Measurements from ENCODE around the gene PCP2. TPM values are rescaled to one million over a fixed set of nuclear protein-coding genes. Genes with fewer than 3 reads are reported as not detected.

The PCP2 gene
- total RNA-seq, 1 donor from 2014 or later, result 1.0 TPM

GRCh38 chr19:7676376-7676775, 42.9 kb upstream of the PCP2 start:
- TF ChIP-seq, protein P1, sequence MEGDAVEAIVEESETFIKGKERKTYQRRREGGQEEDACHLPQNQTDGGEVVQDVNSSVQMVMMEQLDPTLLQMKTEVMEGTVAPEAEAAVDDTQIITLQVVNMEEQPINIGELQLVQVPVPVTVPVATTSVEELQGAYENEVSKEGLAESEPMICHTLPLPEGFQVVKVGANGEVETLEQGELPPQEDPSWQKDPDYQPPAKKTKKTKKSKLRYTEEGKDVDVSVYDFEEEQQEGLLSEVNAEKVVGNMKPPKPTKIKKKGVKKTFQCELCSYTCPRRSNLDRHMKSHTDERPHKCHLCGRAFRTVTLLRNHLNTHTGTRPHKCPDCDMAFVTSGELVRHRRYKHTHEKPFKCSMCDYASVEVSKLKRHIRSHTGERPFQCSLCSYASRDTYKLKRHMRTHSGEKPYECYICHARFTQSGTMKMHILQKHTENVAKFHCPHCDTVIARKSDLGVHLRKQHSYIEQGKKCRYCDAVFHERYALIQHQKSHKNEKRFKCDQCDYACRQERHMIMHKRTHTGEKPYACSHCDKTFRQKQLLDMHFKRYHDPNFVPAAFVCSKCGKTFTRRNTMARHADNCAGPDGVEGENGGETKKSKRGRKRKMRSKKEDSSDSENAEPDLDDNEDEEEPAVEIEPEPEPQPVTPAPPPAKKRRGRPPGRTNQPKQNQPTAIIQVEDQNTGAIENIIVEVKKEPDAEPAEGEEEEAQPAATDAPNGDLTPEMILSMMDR (conservative IDR thresholded peaks at IDR 0.05), result no peak
- peaks cover 6% of the 10 kb centered on the region for H3K4me1 Mint-ChIP-seq (ENCODE audit: unreplicated experiment)
- H3K9me3 Mint-ChIP-seq, result peaks cover 7% of the 10 kb centered on the region
- no peak overlapping the region for H3K4me3 Mint-ChIP-seq
- no peak for DNase-seq (ENCODE audit: extremely low spot score, unreplicated experiment)
- H3K27ac Mint-ChIP-seq, result no peak overlapping the region
- H3K36me3 Mint-ChIP-seq, result no peaks in the 10 kb centered on the region
- peaks cover 60% of the 10 kb centered on the region for H3K27me3 Mint-ChIP-seq

DNA sequence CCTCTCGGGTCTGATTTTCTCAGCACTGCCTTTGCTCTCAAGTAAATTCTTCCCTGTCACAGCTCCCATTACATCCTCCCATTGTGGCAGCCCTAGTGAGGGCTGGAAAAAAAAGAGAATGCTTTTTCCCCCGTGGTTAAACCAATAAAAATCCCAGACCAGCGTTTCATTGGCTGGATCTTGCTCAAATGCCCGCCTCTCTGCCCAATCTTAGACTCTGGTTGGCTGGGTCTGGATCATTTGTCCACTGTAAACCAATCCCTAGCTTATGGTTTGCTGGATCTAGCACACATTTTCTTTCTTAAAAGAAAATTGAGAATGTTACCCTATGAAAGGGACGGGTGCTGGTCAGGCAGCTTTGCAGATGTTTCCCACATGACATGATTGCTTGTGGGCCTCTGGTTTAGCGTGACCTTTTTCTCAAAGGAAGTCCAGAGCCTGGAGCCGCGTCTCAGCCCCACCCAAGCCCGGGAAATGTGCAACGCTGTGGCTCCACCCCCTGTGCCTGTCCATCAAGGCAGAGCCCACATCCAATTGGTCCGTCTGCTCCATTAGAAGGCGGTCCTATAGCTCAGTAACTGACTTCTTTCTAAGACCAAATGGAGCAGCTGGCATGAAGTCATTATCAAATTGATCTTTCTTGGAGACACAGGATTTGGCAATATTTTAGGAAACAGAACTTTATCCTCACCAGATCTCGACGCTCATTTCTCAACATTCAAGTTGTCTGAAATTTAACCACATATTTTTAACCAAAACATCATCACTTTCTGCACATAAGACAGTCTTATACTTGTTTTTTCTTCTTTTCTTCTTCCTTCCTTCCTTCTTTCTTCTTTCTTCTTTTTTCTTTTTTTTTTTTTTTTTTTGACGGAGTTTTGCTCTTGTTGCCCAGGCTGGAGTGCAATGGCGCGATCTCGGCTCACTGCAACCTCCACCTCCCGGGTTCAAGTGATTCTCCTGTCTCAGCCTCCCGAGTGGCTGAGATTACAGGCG, 40.8 kb upstream of the PCP2 start:
- Mint-ChIP-seq H3K4me3 (no peak overlapping the region), H3K36me3 (no peaks in the 10 kb centered on the region), H3K27ac (no peak overlapping the region), H3K4me1 (ENCODE audit: unreplicated experiment) (peaks cover 2% of the 10 kb centered on the region), H3K9me3 (peaks cover 7% of the 10 kb centered on the region), H3K27me3 (peaks cover 74% of the 10 kb centered on the region)
- TF ChIP-seq, protein P1 (conservative IDR thresholded peaks at IDR 0.05), result no peak
- DNase-seq (ENCODE audit: extremely low spot score, unreplicated experiment), result no peak

- DNase-seq (ENCODE audit: extremely low spot score, unreplicated experiment), result no peak
- H3K27me3 Mint-ChIP-seq, result peaks cover 68% of the 10 kb centered on the region
- peaks cover 7% of the 10 kb centered on the region for H3K9me3 Mint-ChIP-seq
- TF ChIP-seq, protein P1 (conservative IDR thresholded peaks at IDR 0.05), result no peak
- H3K4me3 Mint-ChIP-seq, result no peak overlapping the region
- no peaks in the 10 kb centered on the region for H3K36me3 Mint-ChIP-seq
- no peaks in the 10 kb centered on the region for H3K4me1 Mint-ChIP-seq (ENCODE audit: unreplicated experiment)
- no peak overlapping the region for H3K27ac Mint-ChIP-seq
These were observed 39.0 kb upstream of the PCP2 start for GRCh38 chr19:7672522-7672921.

GRCh38 chr19:7670790-7671189, 37.3 kb upstream of the PCP2 start:
- Mint-ChIP-seq H3K4me1 (ENCODE audit: unreplicated experiment) (no peaks in the 10 kb centered on the region), H3K27me3 (peaks cover 60% of the 10 kb centered on the region), H3K36me3 (no peaks in the 10 kb centered on the region), H3K27ac (no peak overlapping the region), H3K4me3 (peak overlapping the region; percentile 72), H3K9me3 (peaks cover 7% of the 10 kb centered on the region)
- TF ChIP-seq, protein P1 (conservative IDR thresholded peaks at IDR 0.05), result no peak
- no peak for DNase-seq (ENCODE audit: extremely low spot score, unreplicated experiment)

DNA sequence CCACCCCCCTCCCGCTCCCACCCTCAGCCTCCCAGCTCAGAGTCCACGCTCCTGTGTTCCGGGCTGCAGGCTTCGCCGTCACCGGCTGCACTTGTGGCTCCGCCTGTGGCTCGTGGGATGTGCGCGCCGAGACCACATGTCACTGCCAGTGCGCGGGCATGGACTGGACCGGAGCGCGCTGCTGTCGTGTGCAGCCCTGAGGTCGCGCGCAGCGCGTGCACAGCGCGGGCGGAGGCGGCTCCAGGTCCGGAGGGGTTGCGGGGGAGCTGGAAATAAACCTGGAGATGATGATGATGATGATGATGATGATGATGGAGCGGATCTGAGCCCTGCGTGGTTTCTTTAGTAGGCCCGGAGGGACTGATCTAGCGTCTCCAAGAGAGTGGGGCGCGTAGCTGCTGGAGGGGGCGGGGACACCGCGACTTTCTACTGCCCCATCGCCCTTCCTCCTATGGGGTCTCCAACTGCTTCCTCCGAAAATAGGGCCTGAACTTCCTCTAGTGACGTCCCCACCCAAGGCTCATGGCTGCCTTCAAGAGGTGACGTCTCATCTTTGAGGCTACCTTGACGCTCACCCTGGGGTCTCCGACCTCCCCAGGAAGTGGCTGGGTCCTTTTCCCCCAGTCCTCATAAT, 36.7 kb upstream of the PCP2 start:
- H3K4me1 Mint-ChIP-seq (ENCODE audit: unreplicated experiment), result no peaks in the 10 kb centered on the region
- peak overlapping the region; percentile 72 for H3K4me3 Mint-ChIP-seq
- TF ChIP-seq, protein P1 (conservative IDR thresholded peaks at IDR 0.05), result no peak
- no peaks in the 10 kb centered on the region for H3K36me3 Mint-ChIP-seq
- DNase-seq (ENCODE audit: extremely low spot score, unreplicated experiment), result no peak
- peaks cover 58% of the 10 kb centered on the region for H3K27me3 Mint-ChIP-seq
- H3K27ac Mint-ChIP-seq, result no peak overlapping the region
- H3K9me3 Mint-ChIP-seq, result peaks cover 7% of the 10 kb centered on the region
